Airway epithelial cell (primary cell): ENCODE data around the gene LCP1. TPM values are rescaled to one million over a fixed set of nuclear protein-coding genes. Genes with fewer than 3 reads are reported as not detected.

Experiments used
- total RNA-seq: library from RNA; depleted of rRNA; stranded (reverse); fragments of >200 nt; gene quantifications from 2 replicates; pipeline ENCODE4 v1.2.3, GENCODE V29; 2015

Gene LCP1
- total RNA-seq = 2.8 and 4.7 TPM in 2 replicates

DNA sequence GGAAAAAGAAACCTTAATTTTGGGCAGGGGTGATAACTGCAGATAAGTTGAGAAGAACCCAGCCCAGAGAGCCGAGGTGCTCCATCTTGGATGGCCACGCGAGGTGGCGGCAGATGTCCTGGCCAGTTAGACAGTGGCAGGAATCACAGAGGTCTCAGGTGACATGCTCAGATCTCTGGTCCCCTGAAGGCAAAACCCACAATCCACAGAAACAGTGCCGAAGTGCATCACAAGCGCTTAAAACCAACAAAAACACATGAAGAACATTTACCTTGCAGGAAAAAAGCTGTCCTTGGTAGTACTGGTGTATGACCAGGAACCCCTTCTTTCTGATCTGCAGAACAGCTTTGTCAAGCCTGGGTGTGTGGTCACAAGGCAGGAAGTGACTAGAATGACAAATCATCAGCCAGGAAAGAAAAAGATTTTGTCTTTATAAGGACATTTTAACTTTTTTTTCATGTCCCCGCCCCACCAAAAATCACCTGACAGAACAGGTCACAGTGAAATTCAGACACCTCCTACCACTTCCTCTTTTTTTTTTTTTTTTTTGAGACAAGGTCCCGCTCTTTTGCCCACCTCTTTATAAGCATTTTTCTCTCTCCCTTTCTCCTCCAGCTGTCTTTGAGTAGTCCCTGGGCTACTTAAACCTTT is at the start of gene LCP1:
LCP1 (minus strand) TSS at position 338 of the 651 bp plus-strand sequence. CDS start 22,515 bp downstream, outside the sequence.

GRCh38 chr13:46211483-46212351 is 29.7 kb upstream of the LCP1 start, which contains the start of gene LRRC63:
Gene LRRC63, plus strand, starts transcription at chr13:46211928. Its CDS starts 1,107 bp downstream, at chr13:46213035.

DNA sequence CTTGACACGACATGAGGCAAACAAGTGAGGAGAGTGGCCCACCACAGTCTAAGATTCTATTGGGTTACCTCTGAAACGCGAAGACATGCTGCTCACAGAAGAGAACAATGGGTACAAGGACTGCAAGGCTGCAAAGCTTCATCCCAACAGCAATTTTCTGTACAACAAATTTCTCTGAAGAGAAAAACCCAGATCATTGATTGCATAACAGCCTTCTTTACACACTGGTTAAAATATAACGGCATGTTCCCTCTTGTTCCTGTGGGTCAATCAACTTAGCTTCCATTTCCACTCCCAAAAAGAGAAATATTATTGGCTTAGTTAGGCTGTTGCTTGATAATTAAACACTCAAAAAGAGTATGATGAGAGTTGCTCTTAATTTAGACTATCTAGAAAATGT is 77.1 kb downstream of the LCP1 start, which contains the start of gene CPB2:
CPB2 (minus strand) TSS at position 166 of the 400 bp plus-strand sequence; CDS start at position 142, 24 bp downstream.

Other genes with a start within 250 kb of the LCP1 start
- gene ZC3H13, start 129.4 kb downstream of the LCP1 start, total RNA-seq = 9.3 and 11.6 TPM in 2 replicates
- gene CPB2, start 77.1 kb downstream of the LCP1 start, total RNA-seq = not detected in 2 replicates
- gene LRRC63, start 29.8 kb upstream of the LCP1 start, total RNA-seq = not detected in 2 replicates
- not detected in 2 replicates for gene RUBCNL, start 205.1 kb upstream of the LCP1 start, total RNA-seq